Measurements from ENCODE around the gene PTPRT. TPM values are rescaled to one million over a fixed set of nuclear protein-coding genes. Genes with fewer than 3 reads are reported as not detected.

PTPRT gene
- total RNA-seq, 1 experiment from 2014 or later: 0.13 TPM

GRCh38 chr20:42098418-42098817 is 1091.3 kb downstream of the PTPRT start:
- Histone ChIP-seq H3K18ac (ENCODE audit: insufficient read length, low read depth, low read length) (no peak overlapping the region), H3T11ph (ENCODE audit: low read length) (no peak overlapping the region), H2BK120ac (ENCODE audit: low read depth, low read length, poor library complexity, severe bottlenecking) (no peak overlapping the region), H3K27me3 (ENCODE audit: insufficient read depth, low read length) (no peaks in the 10 kb centered on the region), H3K79me2 (ENCODE audit: insufficient read depth, low read length) (no peaks in the 10 kb centered on the region), H3K27ac (ENCODE audit: insufficient read length, low read depth, low read length) (no peak overlapping the region), H3K79me1 (ENCODE audit: insufficient read depth, low read depth, low read length, poor library complexity, severe bottlenecking) (no peaks in the 10 kb centered on the region), H2BK20ac (ENCODE audit: low read depth, low read length, poor library complexity, severe bottlenecking) (no peak overlapping the region), H4K91ac (ENCODE audit: insufficient read length, low read depth, low read length) (no peak overlapping the region), H3K4ac (ENCODE audit: low read depth, low read length) (no peak overlapping the region), H3K14ac (ENCODE audit: insufficient read depth, low read length) (no peak overlapping the region), H4K20me1 (ENCODE audit: control insufficient read depth, insufficient read depth, insufficient read length) (no peaks in the 10 kb centered on the region), H3K4me2 (ENCODE audit: insufficient read depth, insufficient read length, low read length) (no peak overlapping the region), H3K9me3 (ENCODE audit: control insufficient read depth, low read depth, low read length) (no peaks in the 10 kb centered on the region), H2BK12ac (ENCODE audit: insufficient read length, low read depth, low read length) (no peak overlapping the region), H3K9ac (ENCODE audit: extremely low read depth, insufficient read length, low read length) (no peak overlapping the region), H3K4me1 (ENCODE audit: insufficient read depth, low read length) (no peaks in the 10 kb centered on the region), H4K8ac (replicated peaks; ENCODE audit: insufficient read length, low read depth, low read length) (no peak overlapping the region), H2BK5ac (ENCODE audit: insufficient read length, low read length) (no peak overlapping the region), H4K5ac (ENCODE audit: insufficient read length, low read depth, low read length) (no peak overlapping the region), H2BK15ac (ENCODE audit: low read depth, low read length) (no peak overlapping the region), H3K23ac (ENCODE audit: insufficient read length, low read depth, low read length) (no peak overlapping the region), H3K56ac (ENCODE audit: insufficient read length, low read depth, low read length) (no peak overlapping the region), H2AFZ (ENCODE audit: low read length) (no peak overlapping the region), H2AK5ac (ENCODE audit: insufficient read length, low read length) (no peak overlapping the region), H3K23me2 (ENCODE audit: insufficient read length, low read depth, low read length, poor library complexity, severe bottlenecking) (no peaks in the 10 kb centered on the region)
- Mint-ChIP-seq H3K27me3 (ENCODE audit: low read depth) (peaks cover 2% of the 10 kb centered on the region; the same call in 1 of the 2 replicates), H3K9me3 (no peaks in the 10 kb centered on the region), H3K4me3 (no peak overlapping the region), H3K36me3 (ENCODE audit: insufficient read depth in 1 of 3, low read depth in 3 of 3) (no peaks in the 10 kb centered on the region), H3K4me1 (peaks cover 0 to 3% of the 10 kb centered on the region in 2 experiments; a peak in 1 of 4 replicates), H3K27ac (no peak overlapping the region)
- WGBS (ENCODE audit: extremely low coverage, insufficient read length, low lambda C conversion rate): no CpG with 5 or more reads among the region's 8 CpGs
- no peak for DNase-seq
- TF ChIP-seq CTCF (conservative IDR thresholded peaks at IDR 0.05): no peak
